GM12878 (cell line): Measurements from ENCODE around the gene TMEM14A. TPM values are rescaled to one million over a fixed set of nuclear protein-coding genes. Genes with fewer than 3 reads are reported as not detected.

Experiments used
- CHD4 ChIP-seq: fragments of 200-600 bp; sonication (generic); IDR thresholded peaks from 2 replicates; pipeline ENCODE4 v1.6.1; 2016; ENCODE audit warnings: mild to moderate bottlenecking
- CREB1 ChIP-seq: IDR thresholded peaks from 2 replicates; pipeline ENCODE4 v1.6.1; 2012; ENCODE audit warnings: low read depth, mild to moderate bottlenecking, inconsistent platforms
- IRF5 ChIP-seq: fragments of 450-650 bp; IDR thresholded peaks from 2 replicates; pipeline ENCODE4 v1.6.1; 2017; ENCODE audit warnings: borderline replicate concordance
- MTA3 ChIP-seq: IDR thresholded peaks from 2 replicates; pipeline ENCODE4 v1.6.1; 2012; ENCODE audit warnings: low read length, inconsistent platforms, borderline replicate concordance
- NR2C2 ChIP-seq: IDR thresholded peaks from 2 replicates; pipeline ENCODE4 v1.6.1; 2011; ENCODE audit warnings: borderline replicate concordance, low read depth; ENCODE audit not compliant: control insufficient read depth, insufficient read length
- POLR2AphosphoS5 ChIP-seq: IDR thresholded peaks from 2 replicates; pipeline ENCODE4 v1.6.1; 2011; ENCODE audit warnings: mild to moderate bottlenecking, low read length, inconsistent platforms
- RB1 ChIP-seq: fragments of 450-650 bp; formaldehyde crosslinking; IDR thresholded peaks from 2 replicates; pipeline ENCODE4 v1.6.1; 2017; ENCODE audit warnings: mild to moderate bottlenecking, borderline replicate concordance
- RELB ChIP-seq: fragments of 450-650 bp; IDR thresholded peaks from 2 replicates; pipeline ENCODE4 v1.6.1; 2017; ENCODE audit warnings: low read depth, mild to moderate bottlenecking, moderate library complexity
- STAT3 ChIP-seq: IDR thresholded peaks from 2 replicates; pipeline ENCODE4 v1.6.1; 2011; ENCODE audit warnings: low read depth, low read length, improper control_type of control experiment
- TCF12 ChIP-seq: IDR thresholded peaks from 2 replicates; pipeline ENCODE4 v1.6.1; 2011; ENCODE audit warnings: low read depth, mild to moderate bottlenecking, low read length
- ZNF687 ChIP-seq: fragments of 450-650 bp; IDR thresholded peaks from 2 replicates; pipeline ENCODE4 v1.6.1; 2017; ENCODE audit warnings: mild to moderate bottlenecking, moderate library complexity
- polyA plus RNA-seq, 11 experiments: library from polyadenylated mRNA; depleted of rRNA in 4 of 11; unstranded in 6 of 11; stranded (reverse) in 5 of 11; fragments of >200 nt; fragmentation: Nextera tagmentation in 4 of 11; fragmentation: Illumina TruSeq in 1 of 11; extraction: Ambion mirVana in 4 of 11; extraction: Trizol in 1 of 11; gene quantifications; 1 replicate in 1 of 11; 2 replicates in 10 of 11; pipeline versions ENCODE4 v1.2.1 to v1.2.3, GENCODE V29; 2011 to 2016; ENCODE audit warnings: inconsistent platforms in 2 of 11, missing spikeins in 2 of 11, low read depth in 1 of 11
- total RNA-seq, 4 experiments: library from RNA; depleted of rRNA in 3 of 4; stranded (reverse); fragments of >200 nt in 3 of 4; fragmentation: Illumina TruSeq in 1 of 4; extraction: Trizol in 1 of 4; gene quantifications; 2 replicates each; pipeline versions ENCODE4 v1.2.1 to v1.2.3, GENCODE V29; 2013 to 2021
- TF ChIP-seq, protein P1 (sequence below): fragments of 150-350 bp; IDR thresholded peaks from 2 replicates; pipeline ENCODE4 v1.6.1; 2016; ENCODE audit warnings: low read depth, low read length
- TF ChIP-seq, protein P2 (sequence below): fragments of 450-650 bp; IDR thresholded peaks from 2 replicates; pipeline ENCODE4 v1.6.1; 2017; ENCODE audit warnings: mild to moderate bottlenecking, moderate library complexity

The TMEM14A gene
- total and polyA plus RNA-seq, 10 of the 15 experiments (the other 5 are each of a cell fraction or from before 2014, with no cell fraction given), result 15.6 to 143 (median 33.1) TPM

- TF ChIP-seq ZNF687 (peak; percentile 78), TCF12 (peak; percentile 22; the same call in 1 of the 2 replicates), CHD4 (no peak), NR2C2 (no peak), POLR2AphosphoS5 (peak; percentile 83), MTA3 (no peak), STAT3 (no peak), RELB (peak; percentile 19; the same call in 1 of the 2 replicates), IRF5 (no peak), CREB1 (no peak), RB1 (peak; percentile 62; the same call in 1 of the 2 replicates)
- TF ChIP-seq, protein P1, sequence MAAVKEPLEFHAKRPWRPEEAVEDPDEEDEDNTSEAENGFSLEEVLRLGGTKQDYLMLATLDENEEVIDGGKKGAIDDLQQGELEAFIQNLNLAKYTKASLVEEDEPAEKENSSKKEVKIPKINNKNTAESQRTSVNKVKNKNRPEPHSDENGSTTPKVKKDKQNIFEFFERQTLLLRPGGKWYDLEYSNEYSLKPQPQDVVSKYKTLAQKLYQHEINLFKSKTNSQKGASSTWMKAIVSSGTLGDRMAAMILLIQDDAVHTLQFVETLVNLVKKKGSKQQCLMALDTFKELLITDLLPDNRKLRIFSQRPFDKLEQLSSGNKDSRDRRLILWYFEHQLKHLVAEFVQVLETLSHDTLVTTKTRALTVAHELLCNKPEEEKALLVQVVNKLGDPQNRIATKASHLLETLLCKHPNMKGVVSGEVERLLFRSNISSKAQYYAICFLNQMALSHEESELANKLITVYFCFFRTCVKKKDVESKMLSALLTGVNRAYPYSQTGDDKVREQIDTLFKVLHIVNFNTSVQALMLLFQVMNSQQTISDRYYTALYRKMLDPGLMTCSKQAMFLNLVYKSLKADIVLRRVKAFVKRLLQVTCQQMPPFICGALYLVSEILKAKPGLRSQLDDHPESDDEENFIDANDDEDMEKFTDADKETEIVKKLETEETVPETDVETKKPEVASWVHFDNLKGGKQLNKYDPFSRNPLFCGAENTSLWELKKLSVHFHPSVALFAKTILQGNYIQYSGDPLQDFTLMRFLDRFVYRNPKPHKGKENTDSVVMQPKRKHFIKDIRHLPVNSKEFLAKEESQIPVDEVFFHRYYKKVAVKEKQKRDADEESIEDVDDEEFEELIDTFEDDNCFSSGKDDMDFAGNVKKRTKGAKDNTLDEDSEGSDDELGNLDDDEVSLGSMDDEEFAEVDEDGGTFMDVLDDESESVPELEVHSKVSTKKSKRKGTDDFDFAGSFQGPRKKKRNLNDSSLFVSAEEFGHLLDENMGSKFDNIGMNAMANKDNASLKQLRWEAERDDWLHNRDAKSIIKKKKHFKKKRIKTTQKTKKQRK, result no peak
- TF ChIP-seq, protein P2, sequence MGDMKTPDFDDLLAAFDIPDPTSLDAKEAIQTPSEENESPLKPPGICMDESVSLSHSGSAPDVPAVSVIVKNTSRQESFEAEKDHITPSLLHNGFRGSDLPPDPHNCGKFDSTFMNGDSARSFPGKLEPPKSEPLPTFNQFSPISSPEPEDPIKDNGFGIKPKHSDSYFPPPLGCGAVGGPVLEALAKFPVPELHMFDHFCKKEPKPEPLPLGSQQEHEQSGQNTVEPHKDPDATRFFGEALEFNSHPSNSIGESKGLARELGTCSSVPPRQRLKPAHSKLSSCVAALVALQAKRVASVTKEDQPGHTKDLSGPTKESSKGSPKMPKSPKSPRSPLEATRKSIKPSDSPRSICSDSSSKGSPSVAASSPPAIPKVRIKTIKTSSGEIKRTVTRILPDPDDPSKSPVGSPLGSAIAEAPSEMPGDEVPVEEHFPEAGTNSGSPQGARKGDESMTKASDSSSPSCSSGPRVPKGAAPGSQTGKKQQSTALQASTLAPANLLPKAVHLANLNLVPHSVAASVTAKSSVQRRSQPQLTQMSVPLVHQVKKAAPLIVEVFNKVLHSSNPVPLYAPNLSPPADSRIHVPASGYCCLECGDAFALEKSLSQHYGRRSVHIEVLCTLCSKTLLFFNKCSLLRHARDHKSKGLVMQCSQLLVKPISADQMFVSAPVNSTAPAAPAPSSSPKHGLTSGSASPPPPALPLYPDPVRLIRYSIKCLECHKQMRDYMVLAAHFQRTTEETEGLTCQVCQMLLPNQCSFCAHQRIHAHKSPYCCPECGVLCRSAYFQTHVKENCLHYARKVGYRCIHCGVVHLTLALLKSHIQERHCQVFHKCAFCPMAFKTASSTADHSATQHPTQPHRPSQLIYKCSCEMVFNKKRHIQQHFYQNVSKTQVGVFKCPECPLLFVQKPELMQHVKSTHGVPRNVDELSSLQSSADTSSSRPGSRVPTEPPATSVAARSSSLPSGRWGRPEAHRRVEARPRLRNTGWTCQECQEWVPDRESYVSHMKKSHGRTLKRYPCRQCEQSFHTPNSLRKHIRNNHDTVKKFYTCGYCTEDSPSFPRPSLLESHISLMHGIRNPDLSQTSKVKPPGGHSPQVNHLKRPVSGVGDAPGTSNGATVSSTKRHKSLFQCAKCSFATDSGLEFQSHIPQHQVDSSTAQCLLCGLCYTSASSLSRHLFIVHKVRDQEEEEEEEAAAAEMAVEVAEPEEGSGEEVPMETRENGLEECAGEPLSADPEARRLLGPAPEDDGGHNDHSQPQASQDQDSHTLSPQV, result no peak
These were observed at the start of gene TMEM14A (continued) for GRCh38 chr6:52670502-52671409.
